Caco-2 (cell line): Measurements from ENCODE around the gene RBFOX1. TPM values are rescaled to one million over a fixed set of nuclear protein-coding genes. Genes with fewer than 3 reads are reported as not detected.

Experiments
- BruUV-seq: library from RNA; stranded (reverse); fragments of 400-500 nt; replicated peaks from 2 replicates; lab custom pipeline; 2021; lab: Mats Ljungman, UMichigan
- CTCF ChIA-PET: fragments of 300-600 bp; sonication (Branson Sonifier 250); formaldehyde crosslinking; loops from one replicate; lab custom pipeline; 2022; ENCODE audit warnings: antibody characterized with exemption; lab: Charles Lee
- POLR2A ChIA-PET: fragments of 300-600 bp; sonication (Branson Sonifier 250); formaldehyde crosslinking; loops from one replicate; lab custom pipeline; 2022; ENCODE audit warnings: antibody characterized with exemption; lab: Charles Lee
- DNase-seq, 2 experiments: peaks; one replicate each; pipeline versions ENCODE4 v3.0.0 to v3.0.0-alpha.2; 2020 to 2022
- H3K27me3 ChIP-seq: replicated peaks from 2 replicates; pipeline ENCODE4 v1.6.0; 2011; ENCODE audit warnings: low read length; ENCODE audit not compliant: control insufficient read depth, insufficient read depth
- H3K36me3 ChIP-seq: 2 replicates; pipeline ENCODE4 v1.5.1; 2011; ENCODE audit warnings: low read length; ENCODE audit not compliant: control insufficient read depth, insufficient read depth
- H3K4me1 ChIP-seq: fragments of 250-450 bp; sonication (Bioruptor Pico); 2 replicates; pipeline ENCODE4 v1.5.1; 2020; ENCODE audit warnings: mild to moderate bottlenecking
- H3K4me3 ChIP-seq: 2 replicates; pipeline ENCODE4 v1.5.1; 2011; ENCODE audit warnings: low read depth, mild to moderate bottlenecking, control low read depth, low read length
- H3K9me3 ChIP-seq: fragments of 250-450 bp; sonication (Bioruptor Pico); 2 replicates; pipeline ENCODE4 v1.5.1; 2020; ENCODE audit warnings: mild to moderate bottlenecking, moderate library complexity
- H3K27ac Mint-ChIP-seq: one replicate; pipeline ENCODE4 v1.8.0; 2022; ENCODE audit warnings: mixed read lengths; ENCODE audit not compliant: unreplicated experiment
- H3K27me3 Mint-ChIP-seq: one replicate; pipeline ENCODE4 v1.8.0; 2022; ENCODE audit warnings: mixed read lengths; ENCODE audit not compliant: insufficient read depth, unreplicated experiment
- H3K36me3 Mint-ChIP-seq: one replicate; pipeline ENCODE4 v1.8.0; 2022; ENCODE audit warnings: mild to moderate bottlenecking, mixed read lengths; ENCODE audit not compliant: insufficient read depth, unreplicated experiment
- H3K4me1 Mint-ChIP-seq: one replicate; pipeline ENCODE4 v1.8.0; 2022; ENCODE audit warnings: low read depth, mixed read lengths; ENCODE audit not compliant: unreplicated experiment
- H3K4me3 Mint-ChIP-seq: one replicate; pipeline ENCODE4 v1.8.0; 2022; ENCODE audit warnings: mild to moderate bottlenecking, moderate library complexity, mixed read lengths; ENCODE audit not compliant: unreplicated experiment
- H3K9me3 Mint-ChIP-seq: one replicate; pipeline ENCODE4 v1.8.0; 2022; ENCODE audit warnings: mixed read lengths; ENCODE audit not compliant: unreplicated experiment
- intact Hi-C: fragments of 100-400 bp; cut with micrococcal nuclease; formaldehyde crosslinking; loops from one replicate; pipeline ENCODE4 v1.10.0; 2022; ENCODE audit not compliant: unreplicated experiment
- total RNA-seq: library from RNA; stranded (reverse); gene quantifications from 2 replicates; pipeline ENCODE4 v1.2.3, GENCODE V29; 2022
- TF ChIP-seq, protein P1 (sequence below), 2 experiments: fragments of 200-600 bp in 1 of 2; IDR thresholded peaks; 1 replicate in 1 of 2; 2 replicates in 1 of 2; pipeline versions ENCODE4 v1.5.1 to v1.8.0; 2011 to 2022; ENCODE audit warnings: antibody characterized with exemption in 1 of 2, control low read depth in 1 of 2, inconsistent platforms in 1 of 2, low read depth in 1 of 2, low read length in 1 of 2, mild to moderate bottlenecking in 1 of 2, moderate library complexity in 1 of 2; ENCODE audit not compliant: insufficient read depth in 1 of 2, severe bottlenecking in 1 of 2, unreplicated experiment in 1 of 2

RBFOX1 gene
- total RNA-seq, 1 experiment from 2014 or later = 0.91 TPM

DNA sequence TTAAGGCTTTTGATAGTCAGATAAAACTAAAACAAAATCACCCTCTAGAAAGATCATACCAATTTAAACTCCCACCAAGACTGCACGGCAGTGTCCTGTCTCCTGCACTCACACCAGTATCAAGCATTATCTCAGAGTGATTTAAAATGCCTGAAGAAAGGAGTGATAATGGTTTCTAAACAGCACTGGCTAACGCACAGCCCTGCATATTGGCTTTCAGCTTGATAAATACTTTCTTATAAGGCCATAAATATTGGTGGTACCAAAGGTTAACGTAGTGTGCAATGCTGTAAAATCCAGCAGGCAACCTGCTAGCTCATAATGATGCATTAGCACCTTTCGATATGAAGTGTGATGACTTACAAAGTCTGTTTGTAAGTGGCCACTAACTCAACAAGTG is 214.3 kb downstream of the RBFOX1 start:
- TF ChIP-seq, protein P1, sequence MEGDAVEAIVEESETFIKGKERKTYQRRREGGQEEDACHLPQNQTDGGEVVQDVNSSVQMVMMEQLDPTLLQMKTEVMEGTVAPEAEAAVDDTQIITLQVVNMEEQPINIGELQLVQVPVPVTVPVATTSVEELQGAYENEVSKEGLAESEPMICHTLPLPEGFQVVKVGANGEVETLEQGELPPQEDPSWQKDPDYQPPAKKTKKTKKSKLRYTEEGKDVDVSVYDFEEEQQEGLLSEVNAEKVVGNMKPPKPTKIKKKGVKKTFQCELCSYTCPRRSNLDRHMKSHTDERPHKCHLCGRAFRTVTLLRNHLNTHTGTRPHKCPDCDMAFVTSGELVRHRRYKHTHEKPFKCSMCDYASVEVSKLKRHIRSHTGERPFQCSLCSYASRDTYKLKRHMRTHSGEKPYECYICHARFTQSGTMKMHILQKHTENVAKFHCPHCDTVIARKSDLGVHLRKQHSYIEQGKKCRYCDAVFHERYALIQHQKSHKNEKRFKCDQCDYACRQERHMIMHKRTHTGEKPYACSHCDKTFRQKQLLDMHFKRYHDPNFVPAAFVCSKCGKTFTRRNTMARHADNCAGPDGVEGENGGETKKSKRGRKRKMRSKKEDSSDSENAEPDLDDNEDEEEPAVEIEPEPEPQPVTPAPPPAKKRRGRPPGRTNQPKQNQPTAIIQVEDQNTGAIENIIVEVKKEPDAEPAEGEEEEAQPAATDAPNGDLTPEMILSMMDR (IDR thresholded peaks at IDR 0.05; ENCODE audit: insufficient read depth in 1 of 2, low read depth in 1 of 2, low read length in 1 of 2, severe bottlenecking in 1 of 2, unreplicated experiment in 1 of 2) = no peak
- H3K9me3 ChIP-seq = no peaks in the 10 kb centered on the region

DNA sequence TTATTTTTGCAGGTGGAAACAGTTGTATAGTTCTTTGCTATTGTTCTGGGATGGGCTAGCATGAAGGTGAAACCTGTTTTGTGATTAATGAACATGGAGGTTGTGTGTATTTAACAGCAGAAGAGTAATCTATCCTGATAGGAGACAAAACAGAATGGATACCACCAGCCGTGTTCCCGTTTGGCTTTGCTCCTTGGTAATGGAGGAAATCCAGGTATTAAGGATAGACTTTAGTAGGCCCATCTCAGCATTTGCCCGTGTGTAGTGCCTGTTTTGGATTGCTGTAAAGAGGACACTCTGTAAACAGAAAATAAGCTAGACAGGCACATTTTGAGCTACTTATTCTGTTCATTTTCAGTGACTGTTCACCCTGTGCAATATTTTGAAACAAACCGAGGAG is 215.1 kb downstream of the RBFOX1 start:
- no peak overlapping the region for H3K4me3 Mint-ChIP-seq
- no peak overlapping the region for H3K4me3 ChIP-seq
- no peak overlapping the region for H3K27ac Mint-ChIP-seq
- no peaks in the 10 kb centered on the region for H3K4me1 ChIP-seq
- no peaks in the 10 kb centered on the region for H3K9me3 ChIP-seq
- no peaks in the 10 kb centered on the region for H3K9me3 Mint-ChIP-seq
- CTCF ChIA-PET = no interaction called here
- DNase-seq = no peak
- no peaks in the 10 kb centered on the region for H3K36me3 ChIP-seq
- H3K27me3 ChIP-seq = no peaks in the 10 kb centered on the region; the same call in 1 of the 2 replicates
- POLR2A ChIA-PET = no interaction called here
- no peaks in the 10 kb centered on the region for H3K36me3 Mint-ChIP-seq
- TF ChIP-seq, protein P1 (IDR thresholded peaks at IDR 0.05; ENCODE audit: insufficient read depth in 1 of 2, low read depth in 1 of 2, low read length in 1 of 2, severe bottlenecking in 1 of 2, unreplicated experiment in 1 of 2) = no peak
- H3K4me1 Mint-ChIP-seq = no peaks in the 10 kb centered on the region
- no TSS peak for BruUV-seq
- intact Hi-C loops = no loop called here
- H3K27me3 Mint-ChIP-seq = peaks cover 6% of the 10 kb centered on the region

More for the DNA sequence above, 214.3 kb downstream of the RBFOX1 start:
- H3K4me3 ChIP-seq = no peak overlapping the region
- H3K27me3 ChIP-seq = no peaks in the 10 kb centered on the region; the same call in 1 of the 2 replicates
- no peaks in the 10 kb centered on the region for H3K4me1 ChIP-seq
- Mint-ChIP-seq H3K36me3 (no peaks in the 10 kb centered on the region), H3K4me3 (no peak overlapping the region), H3K4me1 (no peaks in the 10 kb centered on the region), H3K27ac (no peak overlapping the region), H3K9me3 (no peaks in the 10 kb centered on the region), H3K27me3 (peaks cover 9% of the 10 kb centered on the region)
- no peaks in the 10 kb centered on the region for H3K36me3 ChIP-seq
- intact Hi-C loops = no loop called here
- no TSS peak for BruUV-seq
- DNase-seq = no peak
- CTCF ChIA-PET = no interaction called here
- POLR2A ChIA-PET = no interaction called here

DNA sequence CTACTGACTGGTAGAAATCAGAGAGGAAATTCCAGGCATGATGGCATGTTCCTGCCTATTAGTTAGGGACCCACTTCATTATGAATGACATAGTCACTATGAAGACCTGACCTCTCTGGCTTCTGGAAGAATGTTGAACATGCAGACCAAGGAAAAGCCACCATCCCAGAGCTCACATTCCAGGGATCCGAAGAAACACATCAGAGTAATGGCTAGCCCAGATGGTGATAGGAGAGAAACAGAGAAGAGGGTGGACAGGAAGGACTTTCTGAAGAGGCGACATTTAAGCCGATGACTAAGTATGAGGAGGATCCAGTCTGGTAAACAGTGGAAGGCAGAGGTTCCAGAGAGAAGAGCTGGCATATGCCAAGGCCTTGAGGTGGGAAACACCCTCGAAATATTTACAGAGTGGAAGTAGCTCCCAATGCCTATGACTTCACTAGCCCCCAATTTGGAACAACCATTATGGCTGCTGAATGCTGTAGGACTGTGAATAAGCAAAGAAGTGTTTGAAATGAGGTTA is 216.2 kb downstream of the RBFOX1 start:
- no peak overlapping the region for H3K4me3 Mint-ChIP-seq
- no peaks in the 10 kb centered on the region for H3K4me1 ChIP-seq
- H3K36me3 ChIP-seq = no peaks in the 10 kb centered on the region
- no peak overlapping the region for H3K4me3 ChIP-seq
- no TSS peak for BruUV-seq
- DNase-seq = no peak
- no peak overlapping the region for H3K27ac Mint-ChIP-seq
- H3K36me3 Mint-ChIP-seq = no peaks in the 10 kb centered on the region
- H3K9me3 Mint-ChIP-seq = no peaks in the 10 kb centered on the region
- no peaks in the 10 kb centered on the region for H3K4me1 Mint-ChIP-seq
- ChIA-PET POLR2A (no interaction called here), CTCF (interaction anchor here (0.6 kb wide), 1 partner anchor 336 kb away, joined by 3 read pairs; no protein-coding TSS in a partner anchor)
- H3K9me3 ChIP-seq = no peaks in the 10 kb centered on the region
- peaks cover 10% of the 10 kb centered on the region for H3K27me3 Mint-ChIP-seq
- intact Hi-C loops = no loop called here
- no peaks in the 10 kb centered on the region; the same call in 1 of the 2 replicates for H3K27me3 ChIP-seq
- TF ChIP-seq, protein P1 (IDR thresholded peaks at IDR 0.05; ENCODE audit: insufficient read depth in 1 of 2, low read depth in 1 of 2, low read length in 1 of 2, severe bottlenecking in 1 of 2, unreplicated experiment in 1 of 2) = no peak
